Measurements from ENCODE around the gene GPR132. TPM values are rescaled to one million over a fixed set of nuclear protein-coding genes. Genes with fewer than 3 reads are reported as not detected.

GPR132 gene
- total and polyA plus RNA-seq, 2 donors (not counting 3 experiments of a cell fraction or from before 2014, with no cell fraction given) = not detected

DNA sequence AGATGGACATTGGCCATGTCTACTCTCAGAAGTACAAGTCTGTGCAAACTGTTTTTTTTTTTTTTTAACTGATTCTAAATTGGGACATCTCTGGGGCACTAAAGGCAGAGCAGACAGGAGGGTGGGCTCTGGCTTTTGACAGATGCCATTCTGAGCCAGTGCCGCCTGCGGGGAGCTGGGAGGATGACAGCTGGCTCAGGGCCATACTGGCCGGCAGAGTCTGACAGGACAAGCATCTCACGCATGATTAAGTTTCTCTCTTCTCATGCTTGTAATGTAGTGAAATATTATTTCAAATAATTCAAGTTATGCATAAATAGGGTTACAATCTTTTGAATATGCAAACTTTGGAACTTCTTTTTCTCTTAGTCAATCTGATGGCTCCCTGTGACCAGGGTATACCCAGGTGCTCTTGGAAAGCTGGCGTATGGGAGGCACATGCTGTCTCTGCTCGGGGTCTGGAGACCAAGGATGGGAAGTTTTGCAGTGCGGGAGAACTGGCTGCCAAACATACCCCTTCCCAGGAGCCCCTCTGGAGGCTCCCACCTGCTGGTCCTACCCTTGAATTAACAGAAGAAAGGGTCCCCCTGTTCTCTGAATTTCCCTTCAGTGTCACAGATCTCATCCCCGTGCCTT is 52.0 kb downstream of the GPR132 start:
- FAIRE-seq = no peak
- Histone ChIP-seq H2AFZ (ENCODE audit: low read depth, low read length) (no peak overlapping the region), H3K79me2 (ENCODE audit: control insufficient read depth, insufficient read depth, low read length) (peaks cover 90% of the 10 kb centered on the region), H3K9ac (replicated peaks; ENCODE audit: extremely low read depth, insufficient read depth, low read length) (no peak overlapping the region), H3K27ac (ENCODE audit: insufficient read depth, low read depth, low read length) (no peak overlapping the region), H4K20me1 (replicated peaks; ENCODE audit: control insufficient read depth, extremely low read depth, insufficient read depth, low read length) (no peaks in the 10 kb centered on the region), H3K4me3 (replicated peaks in 1 of 3; ENCODE audit: insufficient read depth in 1 of 3, low read depth in 1 of 3, low read length in 3 of 3) (no peak overlapping the region), H3K27me3 (ENCODE audit: control insufficient read depth in 2 of 2, insufficient read depth in 2 of 2, low read length in 2 of 2) (no peaks in the 10 kb centered on the region), H3K36me3 (ENCODE audit: control insufficient read depth in 2 of 2, extremely low read depth in 1 of 2, insufficient read depth in 2 of 2, low read length in 2 of 2) (peaks cover 9 to 10% of the 10 kb centered on the region in 2 experiments), H3K9me3 (replicated peaks; ENCODE audit: control insufficient read depth, insufficient read depth, low read length) (no peaks in the 10 kb centered on the region), H3K9me1 (replicated peaks; ENCODE audit: control insufficient read depth, extremely low read depth, insufficient read depth, low read length) (no peaks in the 10 kb centered on the region), H3K4me1 (ENCODE audit: control insufficient read depth, extremely low read depth, insufficient read depth, low read length) (peaks cover 26% of the 10 kb centered on the region), H3K4me2 (ENCODE audit: insufficient read depth, low read length) (no peak overlapping the region)
- TF ChIP-seq EZH2 (IDR thresholded peaks at IDR 0.05; ENCODE audit: borderline replicate concordance, low read depth, low read length, severe bottlenecking) (no peak), POLR2AphosphoS5 (IDR thresholded peaks at IDR 0.05; ENCODE audit: insufficient read depth, low read depth, low read length) (no peak), GATA2 (IDR thresholded peaks at IDR 0.05; ENCODE audit: insufficient read depth, insufficient read length, low read depth, low read length) (no peak), MYC (IDR thresholded peaks at IDR 0.05; ENCODE audit: low read depth, low read length) (no peak), FOS (IDR thresholded peaks at IDR 0.05; ENCODE audit: borderline replicate concordance, insufficient read depth, low read length) (no peak), POLR2A (IDR thresholded peaks at IDR 0.05; ENCODE audit: low read depth, low read length) (no peak), JUN (IDR thresholded peaks at IDR 0.05; ENCODE audit: borderline replicate concordance, insufficient read depth, insufficient read length, low read depth) (no peak)
- TF ChIP-seq, protein P1, sequence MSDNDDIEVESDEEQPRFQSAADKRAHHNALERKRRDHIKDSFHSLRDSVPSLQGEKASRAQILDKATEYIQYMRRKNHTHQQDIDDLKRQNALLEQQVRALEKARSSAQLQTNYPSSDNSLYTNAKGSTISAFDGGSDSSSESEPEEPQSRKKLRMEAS (IDR thresholded peaks at IDR 0.05; ENCODE audit: insufficient read depth, insufficient read length) = no peak
- TF ChIP-seq, protein P2, sequence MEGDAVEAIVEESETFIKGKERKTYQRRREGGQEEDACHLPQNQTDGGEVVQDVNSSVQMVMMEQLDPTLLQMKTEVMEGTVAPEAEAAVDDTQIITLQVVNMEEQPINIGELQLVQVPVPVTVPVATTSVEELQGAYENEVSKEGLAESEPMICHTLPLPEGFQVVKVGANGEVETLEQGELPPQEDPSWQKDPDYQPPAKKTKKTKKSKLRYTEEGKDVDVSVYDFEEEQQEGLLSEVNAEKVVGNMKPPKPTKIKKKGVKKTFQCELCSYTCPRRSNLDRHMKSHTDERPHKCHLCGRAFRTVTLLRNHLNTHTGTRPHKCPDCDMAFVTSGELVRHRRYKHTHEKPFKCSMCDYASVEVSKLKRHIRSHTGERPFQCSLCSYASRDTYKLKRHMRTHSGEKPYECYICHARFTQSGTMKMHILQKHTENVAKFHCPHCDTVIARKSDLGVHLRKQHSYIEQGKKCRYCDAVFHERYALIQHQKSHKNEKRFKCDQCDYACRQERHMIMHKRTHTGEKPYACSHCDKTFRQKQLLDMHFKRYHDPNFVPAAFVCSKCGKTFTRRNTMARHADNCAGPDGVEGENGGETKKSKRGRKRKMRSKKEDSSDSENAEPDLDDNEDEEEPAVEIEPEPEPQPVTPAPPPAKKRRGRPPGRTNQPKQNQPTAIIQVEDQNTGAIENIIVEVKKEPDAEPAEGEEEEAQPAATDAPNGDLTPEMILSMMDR (IDR thresholded peaks at IDR 0.05; ENCODE audit: extremely low read depth in 1 of 2, insufficient read depth in 1 of 2, low read depth in 1 of 2, low read length in 2 of 2) = no peak
- intact Hi-C loops (cut with micrococcal nuclease) = no loop called here
- no TSS peak for BruUV-seq (replicated peaks)
- ChIA-PET CTCF (interaction anchor here (0.8 to 2.1 kb wide), 3 partner anchors 9 to 33 kb away, joined by 3 to 15 read pairs (median 5); no protein-coding TSS in a partner anchor), POLR2A (no interaction called here)
- dilution Hi-C loops (cut with MboI; ENCODE audit: extremely low pct_ligation_motif_present, low sequenced_read_pairs) = no loop called here
- DNase-seq (ENCODE audit: low read depth, low spot score) = no peak
